SU-DHL-6 (cell line): Measurements from ENCODE around the gene KCTD11.

Experiments used
- H2AFZ ChIP-seq: fragments of 200-600 bp; sonication (generic); 2 replicates; pipeline ENCODE4 v1.6.1; 2014; ENCODE audit warnings: low read depth, mild to moderate bottlenecking, moderate library complexity, mixed read lengths, antibody characterized with exemption, low read length; ENCODE audit not compliant: severe bottlenecking
- H3F3A ChIP-seq: fragments of 200-600 bp; shearing (Covaris generic); 2 replicates; pipeline ENCODE4 v1.6.0; 2016; ENCODE audit warnings: antibody characterized with exemption, mild to moderate bottlenecking; ENCODE audit not compliant: insufficient read depth
- H3K27ac ChIP-seq: fragments of 200-600 bp; sonication (generic); 2 replicates; pipeline ENCODE4 v1.5.1; 2016; ENCODE audit warnings: low read depth, mild to moderate bottlenecking, low read length, moderate library complexity, mixed read lengths
- H3K27me3 ChIP-seq: fragments of 200-600 bp; sonication (generic), shearing (Covaris generic); 2 replicates; pipeline ENCODE4 v1.6.0; 2014; ENCODE audit warnings: mild to moderate bottlenecking, low read length
- H3K36me3 ChIP-seq: fragments of 200-600 bp; sonication (generic); 2 replicates; pipeline ENCODE4 v1.6.1; 2014; ENCODE audit warnings: mild to moderate bottlenecking, low read length, mixed read lengths
- H3K4me2 ChIP-seq: fragments of 300-600, 200-600 bp; shearing (Covaris generic), sonication (generic); 2 replicates; pipeline ENCODE4 v1.6.0; 2014; ENCODE audit warnings: low read length, low read depth, mild to moderate bottlenecking; ENCODE audit not compliant: poor library complexity, severe bottlenecking
- H3K4me3 ChIP-seq: fragments of 200-600 bp; sonication (generic); 2 replicates; pipeline ENCODE4 v1.5.1; 2014; ENCODE audit warnings: antibody characterized with exemption, low read length, mild to moderate bottlenecking, mixed read lengths; ENCODE audit not compliant: insufficient read depth, poor library complexity, severe bottlenecking
- H3K79me2 ChIP-seq: fragments of 200-600 bp; sonication (generic); 2 replicates; pipeline ENCODE4 v1.6.1; 2014; ENCODE audit warnings: mild to moderate bottlenecking, low read length, moderate library complexity; ENCODE audit not compliant: insufficient read depth
- H3K9ac ChIP-seq: fragments of 200-600 bp; sonication (generic); 2 replicates; pipeline ENCODE4 v1.7.0; 2014; ENCODE audit warnings: mild to moderate bottlenecking, low read length
- H3K9me2 ChIP-seq: fragments of 200-600 bp; sonication (generic); replicated peaks from 2 replicates; pipeline ENCODE4 v1.6.1; 2014; ENCODE audit warnings: low read length; ENCODE audit not compliant: insufficient read depth
- H3K9me3 ChIP-seq: fragments of 200-600 bp; sonication (generic); 2 replicates; pipeline ENCODE4 v1.6.1; 2014; ENCODE audit warnings: low read length, mixed read lengths; ENCODE audit not compliant: insufficient read depth
- H4K20me1 ChIP-seq: fragments of 200-600 bp; sonication (generic); 2 replicates; pipeline ENCODE4 v1.6.1; 2014; ENCODE audit warnings: low read depth, mild to moderate bottlenecking, antibody characterized with exemption, low read length, moderate library complexity, mixed read lengths
- EZH2phosphoT487 ChIP-seq: fragments of 200-600 bp; sonication (generic), shearing (Covaris generic); conservative IDR thresholded peaks from 2 replicates; pipeline ENCODE4 v1.6.1; 2018; ENCODE audit warnings: mild to moderate bottlenecking, antibody characterized with exemption, low read length, moderate library complexity, mixed read lengths
- TF ChIP-seq, protein P1 (sequence below): fragments of 200-600 bp; sonication (generic); IDR thresholded peaks from one replicate; pipeline ENCODE4 v1.5.1; 2017; ENCODE audit warnings: antibody characterized with exemption, mild to moderate bottlenecking, low read length, moderate library complexity; ENCODE audit not compliant: insufficient read depth, poor library complexity, severe bottlenecking

Gene KCTD11

DNA sequence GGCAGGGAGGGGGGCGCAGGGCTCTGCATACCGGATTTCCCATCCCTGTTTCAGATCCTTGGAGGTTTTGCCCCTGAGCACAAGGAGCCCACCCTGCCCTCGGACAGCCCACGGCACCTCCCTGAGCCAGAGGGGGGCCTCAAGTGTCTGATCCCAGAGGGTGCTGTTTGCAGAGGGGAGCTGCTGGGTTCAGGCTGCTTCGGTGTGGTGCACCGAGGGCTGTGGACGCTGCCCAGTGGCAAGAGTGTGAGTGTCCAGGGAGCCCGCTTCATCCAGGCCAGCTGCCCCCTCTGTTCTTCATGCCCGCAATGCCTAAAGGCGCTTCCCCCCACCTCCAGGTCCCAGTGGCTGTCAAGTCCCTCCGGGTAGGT is 31.4 kb downstream of the KCTD11 start:
- no peak overlapping the region for H3K4me3 ChIP-seq
- H3K9ac ChIP-seq, result no peak overlapping the region; the same call in 1 of the 2 replicates
- TF ChIP-seq, protein P1, sequence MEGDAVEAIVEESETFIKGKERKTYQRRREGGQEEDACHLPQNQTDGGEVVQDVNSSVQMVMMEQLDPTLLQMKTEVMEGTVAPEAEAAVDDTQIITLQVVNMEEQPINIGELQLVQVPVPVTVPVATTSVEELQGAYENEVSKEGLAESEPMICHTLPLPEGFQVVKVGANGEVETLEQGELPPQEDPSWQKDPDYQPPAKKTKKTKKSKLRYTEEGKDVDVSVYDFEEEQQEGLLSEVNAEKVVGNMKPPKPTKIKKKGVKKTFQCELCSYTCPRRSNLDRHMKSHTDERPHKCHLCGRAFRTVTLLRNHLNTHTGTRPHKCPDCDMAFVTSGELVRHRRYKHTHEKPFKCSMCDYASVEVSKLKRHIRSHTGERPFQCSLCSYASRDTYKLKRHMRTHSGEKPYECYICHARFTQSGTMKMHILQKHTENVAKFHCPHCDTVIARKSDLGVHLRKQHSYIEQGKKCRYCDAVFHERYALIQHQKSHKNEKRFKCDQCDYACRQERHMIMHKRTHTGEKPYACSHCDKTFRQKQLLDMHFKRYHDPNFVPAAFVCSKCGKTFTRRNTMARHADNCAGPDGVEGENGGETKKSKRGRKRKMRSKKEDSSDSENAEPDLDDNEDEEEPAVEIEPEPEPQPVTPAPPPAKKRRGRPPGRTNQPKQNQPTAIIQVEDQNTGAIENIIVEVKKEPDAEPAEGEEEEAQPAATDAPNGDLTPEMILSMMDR, result no peak
- no peak for TF ChIP-seq EZH2phosphoT487
- no peaks in the 10 kb centered on the region for H3K36me3 ChIP-seq
- H3K9me3 ChIP-seq, result peaks cover 9% of the 10 kb centered on the region; the same call in 1 of the 2 replicates
- H2AFZ ChIP-seq, result no peak overlapping the region
- no peak overlapping the region for H3K27ac ChIP-seq
- no peaks in the 10 kb centered on the region for H3K79me2 ChIP-seq
- peak overlapping the region; percentile 79 for H3K4me2 ChIP-seq
- no peaks in the 10 kb centered on the region for H4K20me1 ChIP-seq
- no peaks in the 10 kb centered on the region for H3K9me2 ChIP-seq
- no peaks in the 10 kb centered on the region for H3F3A ChIP-seq
- H3K27me3 ChIP-seq, result no peaks in the 10 kb centered on the region

DNA sequence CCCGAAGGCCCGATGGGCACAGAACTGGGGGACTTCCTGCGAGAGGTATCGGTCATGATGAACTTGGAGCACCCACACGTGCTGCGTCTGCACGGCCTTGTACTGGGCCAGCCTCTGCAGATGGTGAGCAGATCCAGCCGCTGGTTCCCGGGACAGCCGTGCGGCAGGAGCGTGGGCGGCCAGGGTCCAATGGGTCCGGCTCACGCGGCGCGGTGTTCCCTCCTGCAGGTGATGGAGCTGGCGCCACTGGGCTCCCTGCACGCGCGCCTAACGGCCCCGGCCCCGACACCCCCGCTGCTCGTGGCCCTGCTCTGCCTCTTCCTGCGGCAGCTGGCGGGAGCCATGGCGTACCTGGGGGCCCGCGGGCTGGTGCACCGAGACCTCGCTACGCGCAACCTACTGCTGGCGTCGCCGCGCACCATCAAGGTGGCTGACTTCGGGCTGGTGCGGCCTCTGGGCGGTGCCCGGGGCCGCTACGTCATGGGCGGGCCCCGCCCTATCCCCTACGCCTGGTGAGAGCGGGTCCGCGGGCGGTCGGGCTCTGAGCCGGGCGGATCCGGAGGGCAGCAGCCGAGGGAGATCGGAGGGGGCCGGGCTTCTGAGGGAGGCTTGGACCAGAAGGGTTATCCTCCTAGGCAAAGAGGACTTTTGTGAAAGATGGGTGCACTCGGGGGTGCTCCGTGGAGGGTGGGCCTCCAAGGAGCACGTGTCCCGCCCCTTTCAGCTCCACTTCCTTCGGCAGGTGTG is 32.0 kb downstream of the KCTD11 start:
- H3K9ac ChIP-seq, result peak overlapping the region; percentile 73
- peak overlapping the region; percentile 94 for H2AFZ ChIP-seq
- peak overlapping the region; percentile 79 for H3K4me2 ChIP-seq
- H3K27ac ChIP-seq, result peak overlapping the region; percentile 48
- TF ChIP-seq EZH2phosphoT487, result no peak
- TF ChIP-seq, protein P1, result no peak
- H4K20me1 ChIP-seq, result no peaks in the 10 kb centered on the region
- H3F3A ChIP-seq, result no peaks in the 10 kb centered on the region
- H3K9me2 ChIP-seq, result no peaks in the 10 kb centered on the region
- H3K9me3 ChIP-seq, result peaks cover 9% of the 10 kb centered on the region; the same call in 1 of the 2 replicates
- no peaks in the 10 kb centered on the region for H3K79me2 ChIP-seq
- H3K4me3 ChIP-seq, result peak overlapping the region; percentile 77
- no peaks in the 10 kb centered on the region for H3K36me3 ChIP-seq
- no peaks in the 10 kb centered on the region for H3K27me3 ChIP-seq

DNA sequence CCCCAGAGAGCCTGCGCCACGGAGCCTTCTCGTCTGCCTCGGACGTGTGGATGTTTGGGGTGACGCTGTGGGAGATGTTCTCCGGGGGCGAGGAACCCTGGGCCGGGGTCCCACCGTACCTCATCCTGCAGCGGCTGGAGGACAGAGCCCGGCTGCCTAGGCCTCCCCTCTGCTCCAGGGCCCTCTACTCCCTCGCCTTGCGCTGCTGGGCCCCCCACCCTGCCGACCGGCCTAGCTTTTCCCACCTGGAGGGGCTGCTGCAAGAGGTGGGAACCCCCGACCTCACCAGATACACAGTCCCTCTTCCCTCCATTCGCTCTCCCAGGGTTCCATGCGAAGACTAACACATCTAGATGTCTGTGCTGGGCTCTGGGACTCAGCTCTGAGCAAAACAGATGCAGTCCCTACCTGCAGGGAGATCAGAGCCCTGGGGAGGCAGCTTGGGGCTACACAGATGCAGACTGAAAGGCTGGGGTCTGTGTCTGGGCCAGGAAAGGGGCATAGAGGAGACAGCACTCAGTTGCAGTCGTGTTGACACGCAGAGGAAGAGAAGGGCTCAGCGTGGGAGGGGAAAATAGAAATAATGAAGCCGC is 32.6 kb downstream of the KCTD11 start:
- H2AFZ ChIP-seq, result peak overlapping the region; percentile 94
- TF ChIP-seq EZH2phosphoT487, result no peak
- TF ChIP-seq, protein P1, result no peak
- no peaks in the 10 kb centered on the region for H3K79me2 ChIP-seq
- no peaks in the 10 kb centered on the region for H3K9me2 ChIP-seq
- peak overlapping the region; percentile 77 for H3K4me3 ChIP-seq
- H3K27ac ChIP-seq, result peak overlapping the region; percentile 48
- H3K36me3 ChIP-seq, result no peaks in the 10 kb centered on the region
- no peaks in the 10 kb centered on the region for H3F3A ChIP-seq
- H3K9me3 ChIP-seq, result peaks cover 3% of the 10 kb centered on the region; the same call in 1 of the 2 replicates
- H3K4me2 ChIP-seq, result peak overlapping the region; percentile 79
- H3K27me3 ChIP-seq, result no peaks in the 10 kb centered on the region
- no peaks in the 10 kb centered on the region for H4K20me1 ChIP-seq
- H3K9ac ChIP-seq, result peak overlapping the region; percentile 73
